ENCODE data around the gene CBX7.

GRCh38 chr22:39101226-39101625 is 51.3 kb downstream of the CBX7 start:
- TF ChIP-seq EZH2 (IDR thresholded peaks at IDR 0.05; ENCODE audit: low read depth, unreplicated experiment): no peak
- no peak for TF ChIP-seq CTCF (conservative IDR thresholded peaks at IDR 0.05; ENCODE audit: low read depth in 2 of 2)
- no peak for TF ChIP-seq CREB1 (CRISPR knock-in tag; IDR thresholded peaks at IDR 0.05; ENCODE audit: low read depth)
- TF ChIP-seq ETS1 (IDR thresholded peaks at IDR 0.05): no peak
- no peak for TF ChIP-seq POLR2AphosphoS5 (IDR thresholded peaks at IDR 0.05; ENCODE audit: low read depth)
- no peak for TF ChIP-seq REST (IDR thresholded peaks at IDR 0.05; ENCODE audit: unreplicated experiment)
- no peak for TF ChIP-seq STAT1 (IDR thresholded peaks at IDR 0.05; ENCODE audit: unreplicated experiment)
- TF ChIP-seq JUNB (IDR thresholded peaks at IDR 0.05; ENCODE audit: unreplicated experiment): no peak

All from GM23338 (cell line).